B cell (primary cell): ENCODE results near the gene UTS2B.

Experiments used
- EZH2 ChIP-seq: IDR thresholded peaks from 2 replicates; pipeline ENCODE4 v1.6.1; 2012; ENCODE audit warnings: borderline replicate concordance, low read depth, mild to moderate bottlenecking, moderate library complexity, low read length; ENCODE audit not compliant: insufficient read depth, poor library complexity, severe bottlenecking
- TF ChIP-seq, protein P1 (sequence below): fragments of 200-600 bp; IDR thresholded peaks from one replicate; pipeline ENCODE4 v1.8.0; 2022; ENCODE audit warnings: antibody characterized with exemption, mild to moderate bottlenecking

DNA sequence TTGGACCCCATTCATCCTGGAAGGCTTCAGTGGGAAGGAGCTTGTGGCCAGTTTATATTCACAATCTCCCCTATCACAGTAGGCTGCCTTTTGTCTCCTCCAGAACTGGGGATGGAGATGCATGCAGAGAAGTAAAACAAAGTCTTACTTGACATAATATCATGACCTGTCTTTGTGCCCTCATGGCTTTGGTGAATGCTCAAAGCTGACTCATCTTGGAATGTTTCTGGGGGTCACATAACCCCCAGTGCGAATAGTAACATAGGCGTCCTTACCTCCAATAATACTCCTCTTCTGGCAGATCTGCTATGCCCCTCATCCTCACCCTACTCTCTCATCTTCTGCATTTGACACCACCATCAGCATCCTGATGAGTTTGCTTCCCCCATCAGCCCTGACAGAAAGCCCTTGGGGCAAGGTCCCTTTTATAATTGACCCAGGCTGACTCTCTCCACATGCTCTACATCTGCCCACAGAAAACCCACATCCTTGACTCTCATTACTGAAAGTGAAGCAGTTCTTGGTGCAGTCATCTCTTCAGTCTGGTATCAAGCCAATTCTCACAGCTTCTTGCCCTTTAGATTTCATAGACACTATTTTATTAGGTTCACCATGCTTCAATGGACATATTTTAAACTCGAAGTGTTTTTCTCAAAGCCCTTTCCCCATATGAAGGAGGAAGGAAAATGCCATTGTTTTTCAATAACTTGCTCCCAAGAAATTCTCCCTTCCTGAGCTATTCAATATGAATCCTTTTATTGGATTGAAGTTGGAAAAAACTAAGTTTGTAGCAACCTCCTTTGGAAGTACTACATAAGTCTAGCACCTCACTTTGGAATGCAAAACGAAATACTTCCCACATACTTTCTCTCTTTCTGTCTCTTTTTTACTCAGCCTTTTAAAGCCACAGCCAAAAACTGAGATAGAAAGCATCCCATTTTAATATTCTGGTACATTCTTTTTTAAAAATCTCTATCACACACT lies 94.7 kb downstream of the UTS2B start:
- TF ChIP-seq, protein P1, sequence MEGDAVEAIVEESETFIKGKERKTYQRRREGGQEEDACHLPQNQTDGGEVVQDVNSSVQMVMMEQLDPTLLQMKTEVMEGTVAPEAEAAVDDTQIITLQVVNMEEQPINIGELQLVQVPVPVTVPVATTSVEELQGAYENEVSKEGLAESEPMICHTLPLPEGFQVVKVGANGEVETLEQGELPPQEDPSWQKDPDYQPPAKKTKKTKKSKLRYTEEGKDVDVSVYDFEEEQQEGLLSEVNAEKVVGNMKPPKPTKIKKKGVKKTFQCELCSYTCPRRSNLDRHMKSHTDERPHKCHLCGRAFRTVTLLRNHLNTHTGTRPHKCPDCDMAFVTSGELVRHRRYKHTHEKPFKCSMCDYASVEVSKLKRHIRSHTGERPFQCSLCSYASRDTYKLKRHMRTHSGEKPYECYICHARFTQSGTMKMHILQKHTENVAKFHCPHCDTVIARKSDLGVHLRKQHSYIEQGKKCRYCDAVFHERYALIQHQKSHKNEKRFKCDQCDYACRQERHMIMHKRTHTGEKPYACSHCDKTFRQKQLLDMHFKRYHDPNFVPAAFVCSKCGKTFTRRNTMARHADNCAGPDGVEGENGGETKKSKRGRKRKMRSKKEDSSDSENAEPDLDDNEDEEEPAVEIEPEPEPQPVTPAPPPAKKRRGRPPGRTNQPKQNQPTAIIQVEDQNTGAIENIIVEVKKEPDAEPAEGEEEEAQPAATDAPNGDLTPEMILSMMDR: no peak
- TF ChIP-seq EZH2: no peak
